H1 (cell line): ENCODE data around the gene ST3GAL3. TPM values are rescaled to one million over a fixed set of nuclear protein-coding genes. Genes with fewer than 3 reads are reported as not detected.

ENCODE experiments used
- EZH2 ChIP-seq: fragments of 200-600 bp; sonication (generic); IDR thresholded peaks from 2 replicates; pipeline ENCODE4 v1.7.1; 2012; ENCODE audit warnings: low read depth, mild to moderate bottlenecking, moderate library complexity, low read length, inconsistent platforms; ENCODE audit not compliant: severe bottlenecking
- RAD21 ChIP-seq, 2 experiments: IDR thresholded peaks in 1 of 2; conservative IDR thresholded peaks in 1 of 2; 2 replicates each; pipeline ENCODE4 v1.6.1; 2011; ENCODE audit warnings: low read depth in 2 of 2, low read length in 2 of 2, improper control_type of control experiment in 1 of 2, inconsistent platforms in 1 of 2, mild to moderate bottlenecking in 1 of 2, moderate library complexity in 1 of 2
- ZNF274 ChIP-seq: IDR thresholded peaks from 2 replicates; pipeline ENCODE4 v1.7.0; 2012; ENCODE audit warnings: low read length, borderline replicate concordance; ENCODE audit errors: extremely low read depth
- polyA plus RNA-seq, 7 experiments: library from polyadenylated mRNA; depleted of rRNA in 3 of 7; stranded (reverse) in 5 of 7; unstranded in 2 of 7; fragments of >200 nt in 5 of 7; fragments of 200-250 nt in 2 of 7; gene quantifications; 1 replicate in 5 of 7; 2 replicates in 1 of 7; 4 replicates in 1 of 7; pipeline versions ENCODE4 v1.2.1 to v1.2.3, GENCODE V29; 2011 to 2013; ENCODE audit warnings: missing spikeins in 2 of 7, mixed read lengths in 2 of 7
- total RNA-seq: library from RNA; stranded (reverse); fragmentation: NEBNext Ultra II Directional; extraction: Animal tissue kit (Norgen Biotek cat#: 25700); gene quantifications from 2 replicates; pipeline ENCODE4 v1.2.1, GENCODE V29; 2021

ST3GAL3 gene
- total and polyA plus RNA-seq, 2 of the 8 experiments (the other 6 are each of a cell fraction or from before 2014, with no cell fraction given) = 6.8 to 7.0 TPM

DNA sequence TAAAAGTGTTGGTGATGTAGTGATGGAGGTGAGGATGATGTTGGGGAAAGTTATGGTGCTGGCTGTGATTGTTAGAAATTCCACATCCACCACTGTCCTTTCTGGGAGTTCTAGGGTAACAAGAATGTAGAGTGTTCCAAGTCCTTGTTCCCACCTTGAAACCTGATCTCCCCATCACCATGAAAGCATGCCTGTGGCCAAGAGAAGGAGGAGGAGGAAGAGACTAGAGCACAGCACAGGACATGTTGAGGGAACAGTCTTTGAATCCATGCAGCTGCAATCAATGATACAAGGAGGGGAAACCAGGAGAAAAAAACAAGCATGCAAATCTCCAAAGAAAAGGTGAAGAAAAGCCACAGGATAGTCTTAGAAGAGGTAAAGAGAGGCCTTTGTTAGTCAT lies 180.4 kb downstream of the ST3GAL3 start (continued):
- TF ChIP-seq ZNF274 (no peak), EZH2 (no peak), RAD21 (IDR thresholded peaks at IDR 0.05 in 1 of 2, conservative IDR thresholded peaks at IDR 0.05 in 1 of 2; ENCODE audit: low read depth in 2 of 2, low read length in 2 of 2) (no peak)
